Upper lobe of left lung (tissue), 4 donors: Measurements from ENCODE around the gene GAS5.

Source experiments
- POLR2AphosphoS5 ChIP-seq, 2 donors: sonication (generic); formaldehyde crosslinking; IDR thresholded peaks; one replicate each; pipeline ENCODE4 v1.5.1; 2017; ENCODE audit warnings: antibody characterized with exemption in 2 of 2
- TF ChIP-seq, protein P1 (sequence below), 6 experiments: fragments of 450-650 bp in 4 of 6; fragments of 200-600 bp in 2 of 6; sonication (generic) in 2 of 6; IDR thresholded peaks; one replicate each; pipeline ENCODE4 v1.5.1; 2016 to 2019; ENCODE audit warnings: antibody characterized with exemption in 6 of 6

DNA sequence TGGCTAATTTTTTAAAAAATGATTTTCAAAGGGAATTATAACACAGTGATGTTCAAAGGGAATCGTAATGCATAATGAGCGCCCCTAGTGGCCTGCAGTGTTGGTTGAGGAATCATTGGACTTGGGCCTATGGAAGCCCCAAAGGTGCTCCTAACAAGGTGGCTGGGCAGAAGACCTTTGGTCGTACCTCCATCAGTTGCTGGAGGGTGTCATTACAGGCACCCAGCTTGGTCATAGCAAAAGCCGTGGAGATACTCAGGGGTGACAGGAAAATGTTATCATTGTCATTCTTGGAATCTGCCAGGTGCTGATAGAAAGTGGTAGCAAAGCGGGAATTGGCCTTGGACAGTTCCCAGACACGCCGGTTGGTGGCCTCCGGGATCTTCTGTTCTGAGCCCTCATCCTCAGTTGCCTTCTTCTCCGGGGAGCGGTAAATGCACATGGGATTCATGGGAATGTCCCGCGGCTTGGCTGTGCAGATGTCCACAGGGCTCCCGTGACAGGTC is 46.6 kb upstream of the GAS5 start:
- TF ChIP-seq POLR2AphosphoS5 (IDR thresholded peaks at IDR 0.05), result no peak
- TF ChIP-seq, protein P1, sequence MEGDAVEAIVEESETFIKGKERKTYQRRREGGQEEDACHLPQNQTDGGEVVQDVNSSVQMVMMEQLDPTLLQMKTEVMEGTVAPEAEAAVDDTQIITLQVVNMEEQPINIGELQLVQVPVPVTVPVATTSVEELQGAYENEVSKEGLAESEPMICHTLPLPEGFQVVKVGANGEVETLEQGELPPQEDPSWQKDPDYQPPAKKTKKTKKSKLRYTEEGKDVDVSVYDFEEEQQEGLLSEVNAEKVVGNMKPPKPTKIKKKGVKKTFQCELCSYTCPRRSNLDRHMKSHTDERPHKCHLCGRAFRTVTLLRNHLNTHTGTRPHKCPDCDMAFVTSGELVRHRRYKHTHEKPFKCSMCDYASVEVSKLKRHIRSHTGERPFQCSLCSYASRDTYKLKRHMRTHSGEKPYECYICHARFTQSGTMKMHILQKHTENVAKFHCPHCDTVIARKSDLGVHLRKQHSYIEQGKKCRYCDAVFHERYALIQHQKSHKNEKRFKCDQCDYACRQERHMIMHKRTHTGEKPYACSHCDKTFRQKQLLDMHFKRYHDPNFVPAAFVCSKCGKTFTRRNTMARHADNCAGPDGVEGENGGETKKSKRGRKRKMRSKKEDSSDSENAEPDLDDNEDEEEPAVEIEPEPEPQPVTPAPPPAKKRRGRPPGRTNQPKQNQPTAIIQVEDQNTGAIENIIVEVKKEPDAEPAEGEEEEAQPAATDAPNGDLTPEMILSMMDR (IDR thresholded peaks at IDR 0.05), result peak in 5 of 6 experiments; percentile 11 to 27 (median 23)
